Fibroblast of lung (primary cell): ENCODE measurements around the gene ATG4C.

ENCODE experiments used
- CTCF ChIP-seq, 2 donors: IDR thresholded peaks in 1 of 2; conservative IDR thresholded peaks in 1 of 2; 1 replicate in 1 of 2; 2 replicates in 1 of 2; pipeline ENCODE4 v1.5.1; 2011 to 2012; ENCODE audit warnings: low read length in 2 of 2, control low read depth in 1 of 2, inconsistent platforms in 1 of 2, low read depth in 1 of 2, mild to moderate bottlenecking in 1 of 2
- EZH2 ChIP-seq: IDR thresholded peaks from 2 replicates; pipeline ENCODE4 v1.5.1; 2012; ENCODE audit warnings: low read length, control low read depth, mild to moderate bottlenecking; ENCODE audit errors: missing control alignments

GRCh38 chr1:62856960-62857359 lies 73.0 kb downstream of the ATG4C start:
- TF ChIP-seq CTCF (conservative IDR thresholded peaks at IDR 0.05 in 1 of 2, IDR thresholded peaks at IDR 0.05 in 1 of 2; ENCODE audit: low read depth in 1 of 2, low read length in 2 of 2) (no peak), EZH2 (no peak)
